DMS114 treated with DMSO at 0.1 percent for 48 hours (cell line): ENCODE results near the gene ARHGAP18.

ENCODE experiments used
- DNase-seq: peaks from one replicate; lab custom pipeline; 2025; ENCODE audit not compliant: unreplicated experiment; lab: John Stamatoyannopoulos, UW

Gene ARHGAP18

GRCh38 chr6:129623008-129623732 lies 86.8 kb downstream of the ARHGAP18 start:
- no peak for DNase-seq

DNA sequence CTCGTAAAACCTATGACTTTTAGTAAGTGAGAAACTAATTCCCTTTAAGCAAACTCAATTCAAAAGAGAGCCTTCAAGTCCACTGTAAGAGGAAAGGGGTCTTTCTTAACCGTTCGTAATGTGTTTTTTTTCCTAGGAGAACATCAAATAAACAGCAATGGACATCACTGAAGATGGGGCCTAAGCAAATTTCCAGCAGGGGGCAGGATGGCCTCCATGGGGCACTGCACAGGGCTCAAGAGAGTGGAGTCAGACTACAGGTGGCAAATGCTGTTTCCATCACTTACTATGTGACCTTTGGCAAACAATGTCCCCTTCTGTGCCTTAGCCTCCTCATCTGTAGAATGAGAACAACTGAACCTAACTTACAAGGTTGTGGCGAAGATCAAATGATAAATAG lies 88.7 kb downstream of the ARHGAP18 start:
- DNase-seq, result no peak

DNA sequence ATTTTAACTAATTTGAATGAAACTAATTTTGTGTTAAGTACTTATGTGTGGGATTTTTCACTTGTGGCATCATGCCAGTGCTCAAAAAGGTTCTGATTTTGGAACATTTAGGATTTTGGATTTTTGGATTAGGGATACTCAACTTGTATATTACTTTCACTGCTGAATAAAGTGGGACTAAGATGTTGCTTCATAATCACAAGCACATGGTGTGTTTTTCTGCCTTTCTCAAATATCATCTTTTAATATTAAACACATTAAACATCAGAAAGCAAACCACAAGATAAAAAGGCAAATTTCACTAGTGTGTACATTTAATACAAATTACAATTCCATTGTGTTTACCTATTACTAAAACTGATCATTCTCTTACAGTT lies 89.8 kb downstream of the ARHGAP18 start:
- no peak for DNase-seq

GRCh38 chr6:129619579-129620233 lies 90.3 kb downstream of the ARHGAP18 start:
- DNase-seq, result no peak

DNA sequence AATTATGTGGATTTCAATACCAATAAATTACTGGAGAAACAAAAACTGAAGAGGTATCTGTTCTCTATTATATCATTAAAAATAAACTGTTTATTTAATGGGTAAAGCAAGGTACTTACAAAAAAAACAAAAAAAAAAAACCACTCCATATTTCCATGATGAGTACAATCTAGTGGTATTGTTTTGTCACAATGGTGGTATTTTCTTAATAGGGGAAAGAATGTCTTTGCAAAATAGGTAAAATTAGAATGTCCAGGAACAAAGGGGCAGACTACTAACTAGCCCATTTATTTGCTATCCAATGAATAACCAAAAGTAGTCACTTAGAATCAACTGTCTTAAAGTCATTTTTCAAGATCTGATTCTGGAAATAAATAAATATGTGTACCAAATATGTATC lies 92.0 kb downstream of the ARHGAP18 start:
- no peak for DNase-seq

DNA sequence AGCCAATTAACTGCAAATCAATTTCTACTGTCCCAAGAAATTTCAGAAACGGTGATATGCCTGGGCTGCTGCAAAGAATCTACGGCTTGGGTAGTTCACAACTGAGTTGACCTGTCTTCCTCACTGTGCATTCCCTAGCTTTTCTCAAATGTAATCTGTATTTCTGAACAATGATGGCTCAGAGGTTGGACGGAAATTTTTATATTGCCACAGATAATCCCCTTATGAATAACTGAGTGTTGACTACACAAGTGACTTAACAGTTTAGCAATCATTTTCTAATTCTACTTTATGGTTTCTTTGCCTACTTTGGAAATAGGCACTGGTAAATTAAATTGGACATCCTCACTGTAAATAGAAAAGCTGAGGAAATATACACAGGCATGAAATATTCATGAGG lies 94.5 kb downstream of the ARHGAP18 start:
- DNase-seq, result no peak

GRCh38 chr6:129615020-129615419 lies 95.0 kb downstream of the ARHGAP18 start:
- DNase-seq, result no peak

DNA sequence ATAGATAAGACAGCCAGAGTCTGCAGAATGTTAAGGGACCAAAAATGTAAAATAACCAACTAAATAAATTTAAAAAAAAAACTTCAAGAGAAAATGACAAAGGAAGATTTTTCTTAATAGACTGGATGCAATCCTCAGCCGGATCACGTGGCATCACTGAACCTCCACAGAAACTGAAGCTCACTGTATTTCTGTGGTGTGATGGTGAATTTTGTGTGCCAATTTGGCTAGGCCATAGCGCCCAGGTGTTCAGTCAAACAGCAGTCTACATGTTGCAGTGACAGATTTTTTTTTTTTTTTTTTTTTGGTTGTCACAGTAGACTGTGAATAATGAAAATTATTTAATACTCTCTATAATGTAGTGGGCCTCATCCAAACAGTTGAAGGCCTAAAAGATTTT lies 95.5 kb downstream of the ARHGAP18 start:
- DNase-seq, result no peak

DNA sequence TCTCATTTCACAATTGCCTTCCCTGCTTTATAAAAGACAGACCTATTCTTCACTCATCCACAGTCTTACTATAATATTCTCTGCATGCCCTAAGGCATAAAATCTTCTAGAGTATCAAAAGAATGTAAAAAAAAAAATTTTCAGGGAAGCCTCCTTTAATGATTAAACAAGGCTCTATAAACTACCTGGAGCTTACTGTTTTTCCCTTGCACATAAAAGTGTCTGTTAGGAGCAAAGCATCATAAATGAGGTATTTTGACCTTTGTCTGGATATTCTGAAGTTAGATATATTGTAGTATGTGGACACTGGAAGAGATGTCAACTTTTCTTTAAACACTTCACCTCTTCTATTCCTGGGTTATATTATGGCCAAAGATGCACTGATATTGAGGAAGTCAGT lies 97.5 kb downstream of the ARHGAP18 start:
- DNase-seq, result no peak

- no peak for DNase-seq
Measured at GRCh38 chr6:129609635-129610034, 100.3 kb downstream of the ARHGAP18 start.

- no peak for DNase-seq
Measured at GRCh38 chr6:129608886-129609537, 101.0 kb downstream of the ARHGAP18 start.

DNA sequence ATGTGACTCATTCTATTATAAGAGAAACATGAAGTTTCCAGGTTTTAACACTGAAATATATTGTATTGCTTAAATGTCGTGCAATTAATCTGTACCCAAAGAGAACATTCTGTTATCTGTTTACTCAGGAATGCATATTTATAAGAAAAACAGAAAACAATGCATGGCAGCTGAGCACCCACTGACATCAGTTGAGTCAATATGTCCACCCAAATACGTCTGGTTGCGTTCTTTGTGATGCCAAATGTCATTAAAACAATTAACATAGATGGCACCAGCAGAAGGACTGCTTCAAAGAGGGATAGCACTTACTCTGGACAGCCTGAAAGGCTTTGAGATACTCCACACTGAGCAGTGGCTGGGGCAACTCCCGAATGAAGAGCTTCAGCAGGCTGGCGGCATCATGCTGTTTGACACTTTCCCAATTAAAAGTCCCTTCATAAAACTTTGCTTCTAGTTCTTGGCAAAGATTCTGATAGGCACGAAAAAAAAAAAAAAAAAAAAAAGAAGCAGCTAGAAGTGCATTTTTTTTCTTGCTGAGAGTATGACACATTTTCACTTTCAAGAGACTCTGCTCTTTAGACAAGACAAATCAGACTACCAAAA lies 102.3 kb downstream of the ARHGAP18 start:
- no peak for DNase-seq

DNA sequence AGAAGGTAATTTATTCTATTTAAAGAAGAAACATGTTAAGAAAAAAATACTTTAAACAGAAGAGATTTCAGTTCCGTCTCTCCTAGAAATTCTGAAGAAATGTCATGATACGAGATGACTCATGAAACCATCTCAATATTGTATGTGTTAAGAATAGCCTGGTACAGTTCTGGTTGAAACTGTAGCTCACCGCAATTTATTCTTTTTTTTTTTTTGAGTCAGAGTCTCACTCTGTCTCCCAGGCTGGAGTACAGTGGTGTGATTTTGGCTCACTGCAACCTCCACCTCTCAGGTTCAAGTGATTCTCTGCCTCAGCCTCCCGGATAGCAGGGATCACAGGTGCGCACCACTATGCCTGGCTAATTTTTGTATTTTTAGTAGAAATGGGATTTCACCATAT lies 103.3 kb downstream of the ARHGAP18 start:
- DNase-seq, result no peak

- no peak for DNase-seq
Measured at GRCh38 chr6:129605967-129606366, 104.0 kb downstream of the ARHGAP18 start.

- DNase-seq, result no peak
Measured at GRCh38 chr6:129605095-129605494, 104.9 kb downstream of the ARHGAP18 start.

GRCh38 chr6:129604321-129604720 lies 105.7 kb downstream of the ARHGAP18 start:
- DNase-seq, result no peak

- DNase-seq, result no peak
Measured at GRCh38 chr6:129603741-129604140, 106.2 kb downstream of the ARHGAP18 start.

DNA sequence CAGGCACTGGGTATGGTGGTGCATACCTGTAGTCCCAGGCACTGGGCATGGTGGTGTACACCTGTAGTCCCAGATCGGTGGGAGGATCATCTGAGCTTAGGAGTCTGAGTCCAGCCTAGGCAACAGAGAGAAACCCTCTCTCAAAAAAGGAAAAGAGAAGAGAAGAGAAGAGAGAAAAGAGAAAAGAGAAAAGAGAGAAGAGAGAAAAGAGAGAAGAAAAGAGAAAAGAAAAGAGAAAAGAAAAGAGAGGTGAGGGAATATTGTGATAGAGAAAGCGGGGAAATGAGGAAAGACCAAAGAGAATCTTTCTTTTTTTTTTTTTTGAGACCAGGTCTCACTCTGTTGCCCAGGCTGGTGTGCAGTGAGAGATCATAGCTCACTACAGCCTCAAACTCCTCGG lies 108.7 kb downstream of the ARHGAP18 start:
- DNase-seq, result no peak

DNA sequence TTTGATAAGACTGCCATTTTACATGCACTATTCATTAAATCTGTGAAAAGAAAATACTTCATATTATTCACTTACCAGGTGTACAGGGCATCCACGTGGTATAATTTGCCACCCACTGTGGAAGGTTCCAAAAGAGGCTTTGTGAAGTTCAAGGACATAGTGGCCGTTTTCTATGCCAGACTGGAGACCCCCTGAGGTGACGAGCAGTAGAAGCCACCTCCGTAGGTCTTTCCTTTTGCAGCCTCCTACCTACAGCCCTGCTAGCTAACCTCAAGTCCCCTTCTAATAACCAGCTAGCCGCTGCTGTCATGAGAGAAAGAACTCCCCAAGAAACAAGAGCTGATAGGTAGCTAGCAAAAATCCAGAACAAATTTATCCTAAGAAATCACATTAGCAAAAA lies 110.5 kb downstream of the ARHGAP18 start:
- DNase-seq, result no peak

GRCh38 chr6:129598244-129599187 lies 111.5 kb downstream of the ARHGAP18 start:
- DNase-seq, result peak; percentile 73
